Measurements from ENCODE around the gene TPRN. TPM values are rescaled to one million over a fixed set of nuclear protein-coding genes. Genes with fewer than 3 reads are reported as not detected.

The TPRN gene
- total RNA-seq, 1 experiment from 2014 or later, result 43.1 TPM

DNA sequence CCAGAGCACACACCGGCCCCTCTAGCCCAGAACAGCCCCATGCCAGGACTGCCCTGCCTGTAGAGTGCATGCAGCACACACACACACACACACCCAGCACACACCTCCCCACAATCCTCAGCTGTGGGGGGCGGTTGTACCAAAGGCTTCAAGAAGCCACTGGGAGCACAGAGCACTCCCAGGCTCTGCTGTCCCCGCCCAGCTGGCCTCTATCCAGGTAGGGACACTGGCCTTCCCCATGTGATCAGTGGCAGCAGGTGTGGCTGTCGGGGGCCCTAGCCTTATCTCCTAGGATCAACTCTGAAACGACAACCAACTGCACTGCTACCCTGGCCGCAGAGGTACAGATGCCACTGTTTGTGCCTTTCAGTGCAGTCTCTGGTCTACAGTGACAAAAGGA lies 14.2 kb downstream of the TPRN start:
- H3K27me3 Mint-ChIP-seq (ENCODE audit: low read depth), result no peaks in the 10 kb centered on the region; the same call in 1 of the 2 replicates
- POLR2A ChIA-PET, result no interaction called here
- H3K27ac Mint-ChIP-seq, result no peak overlapping the region
- no peaks in the 10 kb centered on the region for H3K9me3 Mint-ChIP-seq
- TF ChIP-seq ZNF263 (CRISPR knock-in tag; IDR thresholded peaks at IDR 0.05; ENCODE audit: low read depth), result no peak
- CTCF ChIA-PET, result interaction anchor here (1.8 kb wide), 1 partner anchor 50 kb away, joined by 6 read pairs; no protein-coding TSS in a partner anchor
- H3K4me3 Mint-ChIP-seq, result peak overlapping the region; percentile 91
- DNase-seq (ENCODE audit: low spot score) (no peak), ATAC-seq (no peak)
- H3K4me1 Mint-ChIP-seq, result peaks cover 20% of the 10 kb centered on the region
- peaks cover 9% of the 10 kb centered on the region for H3K36me3 Mint-ChIP-seq

DNA sequence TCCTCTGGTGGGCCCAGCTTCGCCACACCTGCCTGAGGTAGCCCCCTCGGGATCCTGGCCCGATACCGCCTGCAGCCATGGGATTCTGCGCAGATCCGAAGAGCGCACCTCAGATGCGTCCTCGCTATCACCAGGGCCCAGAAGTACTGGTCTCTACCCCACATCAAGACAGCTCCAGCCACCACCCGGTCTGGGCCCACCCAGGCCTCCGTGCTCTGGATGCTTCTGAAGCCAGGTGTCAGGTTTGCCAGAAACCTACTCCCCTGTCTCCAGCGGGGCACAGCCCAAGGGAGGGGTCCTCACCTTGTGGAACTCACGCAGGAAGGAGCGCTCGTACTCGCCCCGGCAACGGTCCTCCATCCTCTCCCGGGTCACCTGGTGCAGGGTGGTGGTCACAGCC lies 14.6 kb downstream of the TPRN start:
- H3K27me3 Mint-ChIP-seq (ENCODE audit: low read depth), result no peaks in the 10 kb centered on the region; the same call in 1 of the 2 replicates
- POLR2A ChIA-PET, result no interaction called here
- peaks cover 20% of the 10 kb centered on the region for H3K4me1 Mint-ChIP-seq
- no peak for ATAC-seq
- no peak for DNase-seq (ENCODE audit: low spot score)
- H3K27ac Mint-ChIP-seq, result no peak overlapping the region
- H3K4me3 Mint-ChIP-seq, result no peak overlapping the region
- CTCF ChIA-PET, result no interaction called here
- TF ChIP-seq, protein P1, sequence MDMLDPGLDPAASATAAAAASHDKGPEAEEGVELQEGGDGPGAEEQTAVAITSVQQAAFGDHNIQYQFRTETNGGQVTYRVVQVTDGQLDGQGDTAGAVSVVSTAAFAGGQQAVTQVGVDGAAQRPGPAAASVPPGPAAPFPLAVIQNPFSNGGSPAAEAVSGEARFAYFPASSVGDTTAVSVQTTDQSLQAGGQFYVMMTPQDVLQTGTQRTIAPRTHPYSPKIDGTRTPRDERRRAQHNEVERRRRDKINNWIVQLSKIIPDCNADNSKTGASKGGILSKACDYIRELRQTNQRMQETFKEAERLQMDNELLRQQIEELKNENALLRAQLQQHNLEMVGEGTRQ (CRISPR knock-in tag; IDR thresholded peaks at IDR 0.05), result no peak
- TF ChIP-seq CBFB (CRISPR knock-in tag; IDR thresholded peaks at IDR 0.05; ENCODE audit: low read depth) (no peak), ZNF138 (CRISPR knock-in tag; conservative IDR thresholded peaks at IDR 0.05) (no peak), FOXP1 (CRISPR knock-in tag; IDR thresholded peaks at IDR 0.05; ENCODE audit: borderline replicate concordance) (no peak), NR1H2 (CRISPR knock-in tag; IDR thresholded peaks at IDR 0.05) (no peak), GRHL2 (CRISPR knock-in tag; IDR thresholded peaks at IDR 0.05; ENCODE audit: insufficient replicate concordance, severe bottlenecking) (no peak)
- H3K36me3 Mint-ChIP-seq, result peaks cover 9% of the 10 kb centered on the region
- no peaks in the 10 kb centered on the region for H3K9me3 Mint-ChIP-seq

- no peak for DNase-seq (ENCODE audit: low spot score)
- H3K9me3 Mint-ChIP-seq, result no peaks in the 10 kb centered on the region
- ChIA-PET CTCF (no interaction called here), POLR2A (no interaction called here)
- H3K27ac Mint-ChIP-seq, result no peak overlapping the region
- H3K36me3 Mint-ChIP-seq, result peaks cover 9% of the 10 kb centered on the region
- H3K4me1 Mint-ChIP-seq, result peaks cover 20% of the 10 kb centered on the region
- no peak for ATAC-seq
- TF ChIP-seq ERG (CRISPR knock-in tag; IDR thresholded peaks at IDR 0.05), result no peak
- H3K27me3 Mint-ChIP-seq (ENCODE audit: low read depth), result no peaks in the 10 kb centered on the region; the same call in 1 of the 2 replicates
- no peak overlapping the region for H3K4me3 Mint-ChIP-seq
Measured at GRCh38 chr9:137184881-137185660, 15.5 kb downstream of the TPRN start.

DNA sequence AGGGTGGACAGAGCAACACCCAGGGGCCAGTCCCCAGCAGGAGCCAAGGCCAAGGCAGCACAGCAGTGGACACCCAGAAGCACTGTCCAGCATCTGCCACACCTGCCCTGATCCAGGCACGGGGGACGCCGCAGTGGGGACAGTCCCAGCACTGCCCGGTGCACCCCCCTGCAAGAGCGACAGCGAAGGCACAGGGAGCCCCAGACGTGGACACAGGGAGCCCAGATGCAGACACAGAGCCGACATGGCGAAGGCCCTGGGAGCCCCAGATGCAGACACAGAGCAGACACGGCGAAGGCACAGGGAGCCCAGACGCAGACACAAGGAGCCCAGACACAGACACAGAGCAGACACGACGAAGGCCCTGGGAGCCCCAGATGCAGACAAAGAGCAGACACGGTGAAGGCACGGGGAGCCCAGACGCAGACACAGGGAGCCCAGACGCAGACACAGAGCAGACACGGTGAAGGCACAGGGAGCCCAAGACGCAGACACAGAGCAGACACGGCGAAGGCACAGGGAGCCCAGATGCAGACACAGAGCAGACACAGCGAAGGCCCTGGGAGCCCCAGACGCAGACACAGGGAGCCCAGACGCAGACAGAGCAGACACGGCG lies 16.5 kb downstream of the TPRN start:
- H3K27me3 Mint-ChIP-seq (ENCODE audit: low read depth), result no peaks in the 10 kb centered on the region; the same call in 1 of the 2 replicates
- ATAC-seq (no peak), DNase-seq (ENCODE audit: low spot score) (no peak)
- CTCF ChIA-PET, result no interaction called here
- POLR2A ChIA-PET, result no interaction called here
- H3K27ac Mint-ChIP-seq, result no peak overlapping the region
- peaks cover 9% of the 10 kb centered on the region for H3K36me3 Mint-ChIP-seq
- H3K4me1 Mint-ChIP-seq, result peaks cover 14% of the 10 kb centered on the region
- H3K4me3 Mint-ChIP-seq, result no peak overlapping the region
- TF ChIP-seq RORB (CRISPR knock-in tag; IDR thresholded peaks at IDR 0.05) (no peak), JUN (CRISPR knock-in tag; IDR thresholded peaks at IDR 0.05) (no peak), ELF4 (CRISPR knock-in tag; IDR thresholded peaks at IDR 0.05; ENCODE audit: low read depth) (no peak), MXD4 (CRISPR knock-in tag; IDR thresholded peaks at IDR 0.05; ENCODE audit: borderline replicate concordance) (no peak), ZNF396 (CRISPR knock-in tag; IDR thresholded peaks at IDR 0.05; ENCODE audit: borderline replicate concordance) (no peak), NFATC4 (CRISPR knock-in tag; IDR thresholded peaks at IDR 0.05) (no peak), MAX (CRISPR knock-in tag; IDR thresholded peaks at IDR 0.05) (no peak), CREM (CRISPR knock-in tag; IDR thresholded peaks at IDR 0.05) (no peak), NFE2L1 (CRISPR knock-in tag; IDR thresholded peaks at IDR 0.05) (no peak), SP1 (CRISPR knock-in tag; conservative IDR thresholded peaks at IDR 0.05) (no peak), SOX15 (CRISPR knock-in tag; IDR thresholded peaks at IDR 0.05) (no peak), GTF2I (CRISPR knock-in tag; conservative IDR thresholded peaks at IDR 0.05) (no peak), TEAD1 (CRISPR knock-in tag; IDR thresholded peaks at IDR 0.05) (no peak), ZNF416 (CRISPR knock-in tag; IDR thresholded peaks at IDR 0.05) (no peak)
- TF ChIP-seq, protein P2, sequence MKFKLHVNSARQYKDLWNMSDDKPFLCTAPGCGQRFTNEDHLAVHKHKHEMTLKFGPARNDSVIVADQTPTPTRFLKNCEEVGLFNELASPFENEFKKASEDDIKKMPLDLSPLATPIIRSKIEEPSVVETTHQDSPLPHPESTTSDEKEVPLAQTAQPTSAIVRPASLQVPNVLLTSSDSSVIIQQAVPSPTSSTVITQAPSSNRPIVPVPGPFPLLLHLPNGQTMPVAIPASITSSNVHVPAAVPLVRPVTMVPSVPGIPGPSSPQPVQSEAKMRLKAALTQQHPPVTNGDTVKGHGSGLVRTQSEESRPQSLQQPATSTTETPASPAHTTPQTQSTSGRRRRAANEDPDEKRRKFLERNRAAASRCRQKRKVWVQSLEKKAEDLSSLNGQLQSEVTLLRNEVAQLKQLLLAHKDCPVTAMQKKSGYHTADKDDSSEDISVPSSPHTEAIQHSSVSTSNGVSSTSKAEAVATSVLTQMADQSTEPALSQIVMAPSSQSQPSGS (CRISPR knock-in tag; IDR thresholded peaks at IDR 0.05; ENCODE audit: borderline replicate concordance, low read depth), result no peak
- TF ChIP-seq, protein P1 (CRISPR knock-in tag; IDR thresholded peaks at IDR 0.05), result no peak
- no peaks in the 10 kb centered on the region for H3K9me3 Mint-ChIP-seq

Data from WTC11 (cell line).